Left lung (tissue), 10 donors: ENCODE data around the gene IREB2. TPM values are rescaled to one million over a fixed set of nuclear protein-coding genes. Genes with fewer than 3 reads are reported as not detected.

ENCODE experiments used
- ATAC-seq: fragments of 200-7000 bp; cut with Tn5 transposase; one replicate; pipeline ENCODE4 v1.9.1; 2020; ENCODE audit warnings: moderate library complexity
- DNase-seq, 4 donors: peaks; one replicate each; pipeline ENCODE4 v3.0.0-alpha.2; 2013 to 2020
- H3K27ac ChIP-seq, 2 donors: fragments of 200-600 bp; sonication (generic) in 1 of 2; one replicate each; pipeline versions ENCODE4 v1.5.0 to v1.8.0; 2020 to 2021
- H3K27me3 ChIP-seq, 2 donors: fragments of 200-600 bp; sonication (generic) in 1 of 2; one replicate each; pipeline versions ENCODE4 v1.5.0 to v1.8.0; 2020 to 2021
- H3K36me3 ChIP-seq, 2 donors: fragments of 200-600 bp; sonication (generic) in 1 of 2; one replicate each; pipeline versions ENCODE4 v1.5.0 to v1.8.0; 2020 to 2021
- H3K4me1 ChIP-seq, 2 donors: fragments of 200-600 bp; one replicate each; pipeline ENCODE4 v1.8.0; 2021
- H3K4me3 ChIP-seq, 2 donors: fragments of 200-600 bp; sonication (generic) in 1 of 2; one replicate each; pipeline versions ENCODE4 v1.5.0 to v1.8.0; 2020 to 2021; ENCODE audit warnings: mild to moderate bottlenecking in 1 of 2
- H3K9me3 ChIP-seq, 2 donors: fragments of 200-600 bp; sonication (generic) in 1 of 2; one replicate each; pipeline versions ENCODE4 v1.5.0 to v1.8.0; 2020 to 2021
- intact Hi-C, 2 donors: fragments of 100-400 bp; cut with DNase I; formaldehyde crosslinking; loops; one replicate each; pipeline versions ENCODE4 v1.11.2 to v1.14.2; 2022
- polyA plus RNA-seq, 6 donors: library from polyadenylated mRNA; unstranded; fragments of 120-200 nt; gene quantifications; one replicate each; pipeline ENCODE4 v1.2.1, GENCODE V29; 2013; ENCODE audit not compliant: insufficient read length in 6 of 6
- total RNA-seq, 2 donors: library from RNA; stranded (reverse); fragmentation: NEBNext Ultra II Directional; extraction: Animal tissue kit (Norgen Biotek cat#: 25700); gene quantifications; one replicate each; pipeline ENCODE4 v1.2.1, GENCODE V29; 2021
- TF ChIP-seq, protein P1 (sequence below), 2 donors: fragments of 200-600 bp; sonication (generic) in 1 of 2; IDR thresholded peaks; one replicate each; pipeline versions ENCODE4 v1.5.0 to v1.8.0; 2021; ENCODE audit warnings: antibody characterized with exemption in 2 of 2
- donor health status: DM: no; HTN: yes; CAD: no.
- donor health status: DM: no; HTN: no; CAD: no.

The IREB2 gene
- total and polyA plus RNA-seq, 8 donors: 42.3 to 81.8 (median 70.8) TPM

DNA sequence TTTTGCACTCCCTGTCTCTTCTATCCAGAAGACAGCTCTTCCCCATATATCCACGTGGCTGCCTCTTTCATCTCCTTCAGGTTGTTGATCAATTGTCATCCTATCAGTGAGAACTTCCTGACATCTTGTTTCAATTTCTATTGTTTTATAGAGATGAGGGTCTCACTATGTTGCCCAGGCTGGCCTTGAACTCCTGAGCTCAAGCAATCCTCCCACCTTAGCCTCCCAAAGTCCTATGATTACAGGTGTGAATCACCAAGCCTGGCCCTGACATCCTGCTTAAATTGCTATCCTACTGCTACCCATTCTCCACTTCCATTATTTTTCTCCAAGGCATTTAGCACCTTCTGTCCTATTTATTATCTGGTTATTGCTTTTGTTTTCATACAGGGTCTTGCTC, 44.9 kb upstream of the IREB2 start:
- H3K27ac ChIP-seq: no peak overlapping the region
- H3K36me3 ChIP-seq: no peaks in the 10 kb centered on the region
- peaks cover 0 to 5% of the 10 kb centered on the region in 2 donors for H3K27me3 ChIP-seq
- TF ChIP-seq, protein P1, sequence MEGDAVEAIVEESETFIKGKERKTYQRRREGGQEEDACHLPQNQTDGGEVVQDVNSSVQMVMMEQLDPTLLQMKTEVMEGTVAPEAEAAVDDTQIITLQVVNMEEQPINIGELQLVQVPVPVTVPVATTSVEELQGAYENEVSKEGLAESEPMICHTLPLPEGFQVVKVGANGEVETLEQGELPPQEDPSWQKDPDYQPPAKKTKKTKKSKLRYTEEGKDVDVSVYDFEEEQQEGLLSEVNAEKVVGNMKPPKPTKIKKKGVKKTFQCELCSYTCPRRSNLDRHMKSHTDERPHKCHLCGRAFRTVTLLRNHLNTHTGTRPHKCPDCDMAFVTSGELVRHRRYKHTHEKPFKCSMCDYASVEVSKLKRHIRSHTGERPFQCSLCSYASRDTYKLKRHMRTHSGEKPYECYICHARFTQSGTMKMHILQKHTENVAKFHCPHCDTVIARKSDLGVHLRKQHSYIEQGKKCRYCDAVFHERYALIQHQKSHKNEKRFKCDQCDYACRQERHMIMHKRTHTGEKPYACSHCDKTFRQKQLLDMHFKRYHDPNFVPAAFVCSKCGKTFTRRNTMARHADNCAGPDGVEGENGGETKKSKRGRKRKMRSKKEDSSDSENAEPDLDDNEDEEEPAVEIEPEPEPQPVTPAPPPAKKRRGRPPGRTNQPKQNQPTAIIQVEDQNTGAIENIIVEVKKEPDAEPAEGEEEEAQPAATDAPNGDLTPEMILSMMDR (IDR thresholded peaks at IDR 0.05): no peak
- intact Hi-C loops: no loop called here
- DNase-seq: no peak
- no peaks in the 10 kb centered on the region for H3K4me1 ChIP-seq
- no peak for ATAC-seq
- no peaks in the 10 kb centered on the region for H3K9me3 ChIP-seq
- no peak overlapping the region for H3K4me3 ChIP-seq

DNA sequence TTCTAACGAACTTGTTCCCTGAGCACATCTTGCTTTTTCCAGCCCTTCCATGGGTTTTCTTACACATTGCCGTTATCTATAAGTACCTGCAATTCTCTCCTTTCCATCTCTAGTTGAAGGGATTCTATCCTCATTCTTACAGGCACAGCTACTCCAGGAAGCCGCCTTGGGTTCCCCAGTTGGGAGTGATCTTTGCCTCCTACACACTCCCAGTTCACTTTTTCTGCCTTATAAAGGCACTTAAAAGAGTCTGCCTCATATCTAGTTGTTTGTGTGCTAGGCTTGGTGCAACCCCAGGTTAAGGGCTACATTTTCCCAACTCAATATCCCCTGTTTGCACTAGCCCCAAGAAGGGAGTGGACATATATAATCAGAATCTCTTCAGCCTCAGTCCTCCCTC, 44.0 kb upstream of the IREB2 start:
- Histone ChIP-seq H3K36me3 (no peaks in the 10 kb centered on the region), H3K4me1 (no peaks in the 10 kb centered on the region), H3K27me3 (no peaks in the 10 kb centered on the region), H3K4me3 (no peak overlapping the region), H3K9me3 (no peaks in the 10 kb centered on the region), H3K27ac (no peak overlapping the region)
- DNase-seq (no peak), ATAC-seq (no peak)
- intact Hi-C loops: no loop called here
- TF ChIP-seq, protein P1 (IDR thresholded peaks at IDR 0.05): no peak

DNA sequence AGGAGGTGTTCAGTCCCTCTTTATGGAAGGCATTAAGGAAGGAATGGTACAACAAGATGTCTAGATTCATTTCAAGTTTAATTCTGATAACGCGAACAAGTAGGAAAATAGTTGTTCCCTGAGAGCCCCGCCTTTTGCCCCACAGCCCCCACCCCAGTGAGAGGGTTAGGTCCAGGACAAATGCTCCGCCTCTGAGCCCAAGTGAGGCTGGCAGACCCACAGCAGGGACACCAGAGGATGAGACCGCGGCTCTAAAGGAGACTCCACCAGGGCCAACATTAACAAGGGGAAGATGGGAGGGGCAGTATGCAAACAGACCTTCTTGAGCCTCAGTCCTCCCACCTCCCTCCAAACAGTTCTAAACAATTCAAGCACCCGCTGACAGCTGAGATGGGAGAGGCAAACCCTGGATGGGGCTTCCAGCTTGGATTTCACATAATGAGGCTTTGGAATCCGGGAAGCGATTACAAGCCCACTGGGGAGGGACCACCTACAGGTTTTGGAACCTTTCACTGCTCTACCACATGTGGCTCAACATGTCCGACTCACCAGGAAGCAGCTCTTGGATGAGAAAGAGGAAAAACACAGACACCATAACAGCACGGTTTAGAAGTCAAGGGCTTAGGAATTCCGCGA, 42.9 kb upstream of the IREB2 start:
- Histone ChIP-seq H3K27me3 (no peaks in the 10 kb centered on the region), H3K36me3 (no peaks in the 10 kb centered on the region), H3K27ac (no peak overlapping the region), H3K9me3 (no peaks in the 10 kb centered on the region), H3K4me1 (no peaks in the 10 kb centered on the region), H3K4me3 (no peak overlapping the region)
- intact Hi-C loops: no loop called here
- TF ChIP-seq, protein P1 (IDR thresholded peaks at IDR 0.05): no peak
- DNase-seq: no peak
- no peak for ATAC-seq

DNA sequence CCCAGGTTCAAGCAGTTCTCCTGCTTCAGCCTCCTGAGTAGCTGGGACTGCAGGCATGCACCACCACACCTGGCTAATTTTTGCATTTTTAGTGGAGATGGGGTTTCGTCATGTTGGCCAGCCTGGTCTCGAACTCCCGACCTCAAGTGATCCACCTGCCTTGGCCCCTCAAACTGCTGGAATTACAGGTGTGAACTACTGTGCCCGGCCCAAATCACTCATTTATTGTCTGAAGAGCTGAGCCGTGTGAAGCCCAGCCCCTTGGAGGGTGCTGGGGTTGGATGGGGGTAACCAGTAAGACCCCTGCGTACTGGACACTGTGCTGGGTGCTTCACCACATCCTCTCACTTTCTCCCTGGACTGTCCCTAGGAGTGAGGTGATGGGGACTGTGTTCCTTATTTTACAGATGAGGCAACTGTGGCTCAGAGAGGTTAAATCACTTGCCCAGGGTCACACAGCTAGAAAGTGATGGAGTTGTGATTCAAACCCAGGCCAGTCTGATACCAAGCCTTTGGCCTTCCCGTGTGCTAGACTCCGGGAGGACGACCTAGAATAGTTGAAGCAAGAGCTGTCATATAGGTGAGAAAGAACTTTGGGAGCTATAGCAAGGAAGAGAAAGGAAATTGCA, 41.7 kb upstream of the IREB2 start:
- TF ChIP-seq, protein P1 (IDR thresholded peaks at IDR 0.05): no peak
- Histone ChIP-seq H3K27me3 (no peaks in the 10 kb centered on the region), H3K4me3 (no peak overlapping the region), H3K36me3 (no peaks in the 10 kb centered on the region), H3K27ac (no peak overlapping the region), H3K9me3 (no peaks in the 10 kb centered on the region), H3K4me1 (no peaks in the 10 kb centered on the region)
- intact Hi-C loops: no loop called here
- DNase-seq (no peak), ATAC-seq (no peak)

DNA sequence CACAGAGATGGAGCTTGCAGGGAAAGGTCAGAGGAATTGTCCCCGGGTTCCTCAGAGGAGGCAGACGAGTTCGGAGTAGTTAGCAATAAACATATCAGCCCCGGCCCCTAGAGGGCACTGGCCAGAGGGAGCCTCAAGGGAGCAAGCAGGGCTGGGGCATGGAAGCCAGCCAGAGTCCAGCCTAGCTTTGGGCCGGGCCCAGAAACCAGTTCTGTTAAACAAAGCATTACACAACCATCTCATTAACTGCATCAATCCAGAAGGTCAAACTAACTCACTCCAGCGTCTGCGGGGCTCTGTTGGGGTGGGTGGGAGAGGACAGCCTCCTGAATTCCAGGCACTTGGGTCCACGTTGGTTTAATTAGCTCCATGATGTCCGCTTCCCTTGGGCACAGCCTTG, 41.0 kb upstream of the IREB2 start:
- intact Hi-C loops: no loop called here
- H3K27me3 ChIP-seq: no peaks in the 10 kb centered on the region
- H3K36me3 ChIP-seq: no peaks in the 10 kb centered on the region
- no peaks in the 10 kb centered on the region for H3K9me3 ChIP-seq
- TF ChIP-seq, protein P1 (IDR thresholded peaks at IDR 0.05): no peak
- ATAC-seq (peak; percentile 89), DNase-seq (peak in 3 of 4 donors; percentile 54 to 78 (median 61))
- H3K4me3 ChIP-seq: no peak overlapping the region
- no peaks in the 10 kb centered on the region for H3K4me1 ChIP-seq
- no peak overlapping the region for H3K27ac ChIP-seq
